Coronary artery (tissue), 2 donors: Measurements from ENCODE around the gene MCU.

Source experiments
- DNase-seq: peaks from one replicate; pipeline ENCODE4 v3.0.0-alpha.2; 2017; ENCODE audit warnings: low spot score
- H3K27ac ChIP-seq, 2 donors: fragments of 200-600 bp; sonication (generic); one replicate each; pipeline ENCODE4 v1.5.1; 2016 to 2019
- H3K4me3 ChIP-seq: fragments of 200-600 bp; sonication (generic); 2 replicates; pipeline ENCODE4 v1.5.1; 2016; ENCODE audit warnings: mild to moderate bottlenecking, moderate library complexity
- TF ChIP-seq, protein P1 (sequence below): fragments of 200-600 bp; sonication (generic); IDR thresholded peaks from one replicate; pipeline ENCODE4 v1.5.1; 2019; ENCODE audit warnings: antibody characterized with exemption

MCU gene

GRCh38 chr10:72883861-72884260, 191.9 kb downstream of the MCU start:
- TF ChIP-seq, protein P1, sequence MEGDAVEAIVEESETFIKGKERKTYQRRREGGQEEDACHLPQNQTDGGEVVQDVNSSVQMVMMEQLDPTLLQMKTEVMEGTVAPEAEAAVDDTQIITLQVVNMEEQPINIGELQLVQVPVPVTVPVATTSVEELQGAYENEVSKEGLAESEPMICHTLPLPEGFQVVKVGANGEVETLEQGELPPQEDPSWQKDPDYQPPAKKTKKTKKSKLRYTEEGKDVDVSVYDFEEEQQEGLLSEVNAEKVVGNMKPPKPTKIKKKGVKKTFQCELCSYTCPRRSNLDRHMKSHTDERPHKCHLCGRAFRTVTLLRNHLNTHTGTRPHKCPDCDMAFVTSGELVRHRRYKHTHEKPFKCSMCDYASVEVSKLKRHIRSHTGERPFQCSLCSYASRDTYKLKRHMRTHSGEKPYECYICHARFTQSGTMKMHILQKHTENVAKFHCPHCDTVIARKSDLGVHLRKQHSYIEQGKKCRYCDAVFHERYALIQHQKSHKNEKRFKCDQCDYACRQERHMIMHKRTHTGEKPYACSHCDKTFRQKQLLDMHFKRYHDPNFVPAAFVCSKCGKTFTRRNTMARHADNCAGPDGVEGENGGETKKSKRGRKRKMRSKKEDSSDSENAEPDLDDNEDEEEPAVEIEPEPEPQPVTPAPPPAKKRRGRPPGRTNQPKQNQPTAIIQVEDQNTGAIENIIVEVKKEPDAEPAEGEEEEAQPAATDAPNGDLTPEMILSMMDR, result no peak
- Histone ChIP-seq H3K27ac (no peak overlapping the region), H3K4me3 (no peak overlapping the region)
- no peak for DNase-seq

GRCh38 chr10:72885953-72886352, 194.0 kb downstream of the MCU start:
- H3K27ac ChIP-seq, result no peak overlapping the region
- no peak for DNase-seq
- TF ChIP-seq, protein P1, result no peak
- H3K4me3 ChIP-seq, result no peak overlapping the region

GRCh38 chr10:72886621-72887020, 194.7 kb downstream of the MCU start:
- TF ChIP-seq, protein P1, result no peak
- no peak for DNase-seq
- H3K27ac ChIP-seq, result no peak overlapping the region
- no peak overlapping the region for H3K4me3 ChIP-seq

- TF ChIP-seq, protein P1, result no peak
- Histone ChIP-seq H3K4me3 (no peak overlapping the region), H3K27ac (no peak overlapping the region)
- no peak for DNase-seq
These were observed 195.1 kb downstream of the MCU start for GRCh38 chr10:72887043-72887442.

DNA sequence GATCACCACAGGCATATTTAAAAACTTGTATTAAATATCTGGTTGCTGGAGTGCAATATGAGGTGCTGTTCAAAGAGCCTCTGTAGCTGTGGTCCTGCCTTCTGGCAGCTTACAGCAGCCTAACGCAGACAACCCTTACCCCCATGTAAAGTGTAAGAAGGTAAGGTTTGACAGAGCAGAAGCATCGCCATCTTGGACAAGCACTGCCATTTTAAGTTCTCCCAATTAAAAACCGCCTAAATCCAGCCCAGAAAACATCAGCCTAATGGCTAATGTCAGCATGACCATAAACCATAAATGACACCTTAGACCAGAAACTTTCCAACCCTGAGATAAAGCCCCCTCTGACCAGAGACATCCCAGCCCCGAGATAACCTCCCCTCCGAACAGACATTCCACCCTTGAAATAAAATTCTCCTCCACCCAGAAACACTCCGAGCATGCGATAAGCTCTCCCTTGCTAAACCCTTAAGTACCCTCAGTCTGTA, 196.3 kb downstream of the MCU start:
- Histone ChIP-seq H3K27ac (no peak overlapping the region), H3K4me3 (no peak overlapping the region)
- TF ChIP-seq, protein P1, result no peak
- DNase-seq, result no peak

DNA sequence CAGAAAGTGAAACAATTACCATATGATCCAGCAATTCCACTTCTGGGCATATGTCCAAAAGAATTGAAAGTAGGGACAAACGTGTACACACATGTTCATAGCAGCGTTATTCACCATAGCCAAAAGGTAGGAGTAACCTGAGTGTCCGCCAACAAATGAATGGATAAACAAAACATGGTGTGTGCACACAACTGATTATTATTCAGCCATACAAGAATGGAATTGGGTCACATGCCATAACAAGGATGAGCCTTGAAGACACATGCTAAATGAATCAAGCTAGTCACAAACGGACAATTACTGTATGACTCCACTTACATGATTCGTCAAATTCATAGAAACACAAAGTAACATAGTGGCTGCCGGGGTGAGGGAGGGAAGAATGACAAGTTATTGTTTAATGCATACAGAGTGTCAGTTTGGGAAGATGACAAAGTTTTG, 197.5 kb downstream of the MCU start:
- H3K4me3 ChIP-seq, result no peak overlapping the region
- no peak overlapping the region for H3K27ac ChIP-seq
- DNase-seq, result no peak
- TF ChIP-seq, protein P1, result no peak

GRCh38 chr10:72890086-72890485, 198.1 kb downstream of the MCU start:
- no peak overlapping the region for H3K4me3 ChIP-seq

More at GRCh38 chr10:72890086-72890485, 198.1 kb downstream of the MCU start:
- TF ChIP-seq, protein P1, result no peak
- H3K27ac ChIP-seq, result no peak overlapping the region
- no peak for DNase-seq
